A549 (cell line): ENCODE results near the gene ICE2. TPM values are rescaled to one million over a fixed set of nuclear protein-coding genes. Genes with fewer than 3 reads are reported as not detected.
A peak's percentile ranks its signal among the peaks of the same experiment; 100 is the strongest.

ENCODE experiments used
- ATAC-seq, 2 experiments: fragments of 200-7000 bp in 1 of 2; fragments of >200 bp in 1 of 2; cut with Nextera tagmentation in 1 of 2; cut with Tn5 transposase in 1 of 2; 3 replicates each; pipeline versions ENCODE4 v1.8.0 to v1.9.1; 2018 to 2020; ENCODE audit warnings: mild to moderate bottlenecking in 1 of 2, moderate library complexity in 1 of 2
- CTCF ChIA-PET: fragments of 300-600 bp; sonication (Branson Sonifier 250); formaldehyde crosslinking; extraction: SDS; loops from one replicate; lab custom pipeline; 2021; ENCODE audit warnings: antibody characterized with exemption, inconsistent platforms; lab: Yijun Ruan, JAX
- POLR2A ChIA-PET: fragments of 350-600 bp; formaldehyde crosslinking; extraction: SDS; loops from one replicate; lab custom pipeline; 2021; ENCODE audit warnings: antibody characterized with exemption, inconsistent platforms; lab: Yijun Ruan, JAX
- DNase-seq, 2 experiments: peaks; one replicate each; pipeline versions ENCODE4 v3.0.0 to v3.0.0-alpha.2; 2011 to 2016; ENCODE audit warnings: low read depth in 1 of 2, low spot score in 1 of 2
- FAIRE-seq: peaks from 2 replicates; lab custom pipeline; 2011; peaks lifted over from hg19 to GRCh38; lab: Jason Lieb, UNC
- H3K27ac ChIP-seq, 2 experiments: fragments of >200 bp; sonication (Bioruptor Twin); formaldehyde crosslinking; 3 replicates each; pipeline ENCODE4 v1.5.1; 2016 to 2017
- H3K4me1 ChIP-seq: fragments of >200 bp; sonication (Bioruptor Twin); formaldehyde crosslinking; 3 replicates; pipeline ENCODE4 v1.6.1; 2016
- H3K4me2 ChIP-seq: fragments of >200 bp; sonication (Bioruptor Twin); formaldehyde crosslinking; 3 replicates; pipeline ENCODE4 v1.6.1; 2016
- H3K4me3 ChIP-seq: fragments of >200 bp; sonication (Bioruptor Twin); formaldehyde crosslinking; 3 replicates; pipeline ENCODE4 v1.5.1; 2016
- H3K9me3 ChIP-seq: fragments of >200 bp; sonication (Bioruptor Twin); formaldehyde crosslinking; 3 replicates; pipeline ENCODE4 v1.6.1; 2016
- BHLHE40 ChIP-seq: IDR thresholded peaks from 2 replicates; pipeline ENCODE4 v1.6.1; 2012; ENCODE audit warnings: low read depth, low read length, inconsistent platforms
- CBX2 ChIP-seq: fragments of 200-600 bp; sonication (generic); IDR thresholded peaks from 2 replicates; pipeline ENCODE4 v1.6.1; 2016; ENCODE audit warnings: low read depth, mild to moderate bottlenecking, borderline replicate concordance
- CEBPB ChIP-seq, 2 experiments: fragments of >200 bp in 1 of 2; sonication (Bioruptor Twin) in 1 of 2; formaldehyde crosslinking in 1 of 2; IDR thresholded peaks; 2 replicates each; pipeline ENCODE4 v1.6.1; 2012 to 2016
- CHD2 ChIP-seq: fragments of 150-350 bp; IDR thresholded peaks from 2 replicates; pipeline ENCODE4 v1.6.1; 2014; ENCODE audit warnings: low read length; ENCODE audit not compliant: partially characterized antibody
- CHD4 ChIP-seq: fragments of 200-600 bp; sonication (generic); IDR thresholded peaks from 2 replicates; pipeline ENCODE4 v1.6.1; 2016; ENCODE audit warnings: antibody characterized with exemption, mild to moderate bottlenecking, borderline replicate concordance
- EHF ChIP-seq: fragments of 250-450 bp; sonication (Bioruptor Pico); IDR thresholded peaks from 2 replicates; pipeline ENCODE4 v1.5.0; 2020; ENCODE audit warnings: mild to moderate bottlenecking
- EP300 ChIP-seq, 2 experiments: fragments of >200 bp; sonication (Bioruptor Twin); formaldehyde crosslinking; IDR thresholded peaks; 2 replicates in 1 of 2; 3 replicates in 1 of 2; pipeline ENCODE4 v1.6.1; 2016 to 2017
- FOSB ChIP-seq: fragments of 250-450 bp; sonication (Bioruptor Pico); IDR thresholded peaks from 2 replicates; pipeline ENCODE4 v1.5.0; 2020; ENCODE audit warnings: mild to moderate bottlenecking, moderate library complexity
- FOSL2 ChIP-seq, 2 experiments: fragments of 450-650 bp in 1 of 2; fragments of >200 bp in 1 of 2; sonication (Bioruptor Twin) in 1 of 2; formaldehyde crosslinking; IDR thresholded peaks; 2 replicates each; pipeline versions ENCODE4 v1.5.0 to v1.6.1; 2016 to 2020; ENCODE audit warnings: mild to moderate bottlenecking in 1 of 2, moderate library complexity in 1 of 2
- FOXS1 ChIP-seq: fragments of 250-450 bp; sonication (Bioruptor Pico); IDR thresholded peaks from 2 replicates; pipeline ENCODE4 v1.5.0; 2020; ENCODE audit warnings: mild to moderate bottlenecking, moderate library complexity
- HDAC2 ChIP-seq: fragments of 200-600 bp; sonication (generic); IDR thresholded peaks from 2 replicates; pipeline ENCODE4 v1.6.1; 2016
- JUN ChIP-seq, 2 experiments: fragments of >200 bp; sonication (Bioruptor Twin); formaldehyde crosslinking; IDR thresholded peaks; 2 replicates in 1 of 2; 3 replicates in 1 of 2; pipeline ENCODE4 v1.6.1; 2016 to 2017
- KDM1A ChIP-seq: fragments of 200-600 bp; sonication (generic); IDR thresholded peaks from 2 replicates; pipeline ENCODE4 v1.6.1; 2016; ENCODE audit warnings: low read depth, mild to moderate bottlenecking
- RAD21 ChIP-seq, 2 experiments: fragments of >200 bp in 1 of 2; sonication (Bioruptor Twin) in 1 of 2; formaldehyde crosslinking in 1 of 2; IDR thresholded peaks in 1 of 2; conservative IDR thresholded peaks in 1 of 2; 2 replicates in 1 of 2; 3 replicates in 1 of 2; pipeline ENCODE4 v1.6.1; 2012 to 2018; ENCODE audit warnings: inconsistent platforms in 1 of 2
- TFCP2L1 ChIP-seq: fragments of 250-450 bp; sonication (Bioruptor Pico); IDR thresholded peaks from 2 replicates; pipeline ENCODE4 v1.5.0; 2021; ENCODE audit warnings: mild to moderate bottlenecking
- ZC3H11A ChIP-seq: fragments of 450-650 bp; IDR thresholded peaks from 2 replicates; pipeline ENCODE4 v1.6.1; 2014; ENCODE audit warnings: antibody characterized with exemption, mild to moderate bottlenecking
- WGBS: methylation state at CpG from one replicate; pipeline ENCODE4 v1.1.6; 2017; ENCODE audit errors: missing lambda C conversion rate; 5-methylcytosine and 5-hydroxymethylcytosine counted together
- polyA plus RNA-seq, 4 experiments: library from polyadenylated mRNA; depleted of rRNA in 3 of 4; stranded (reverse); fragments of >200 nt; fragmentation: RNase III in 1 of 4; extraction: RNeasy Plus Mini Kit Qiagen cat#74134 plus additional on column Dnase treatment in 1 of 4; gene quantifications; 2 replicates in 3 of 4; 3 replicates in 1 of 4; pipeline ENCODE4 v1.2.3, GENCODE V29; 2011 to 2017
- TF ChIP-seq, protein P1 (sequence below): fragments of 450-650 bp; IDR thresholded peaks from 2 replicates; pipeline ENCODE4 v1.6.1; 2014; ENCODE audit warnings: antibody characterized with exemption
- TF ChIP-seq, protein P2 (sequence below): IDR thresholded peaks from 2 replicates; pipeline ENCODE4 v1.6.1; 2012; ENCODE audit warnings: low read depth, borderline replicate concordance
- TF ChIP-seq, protein P3 (sequence below): fragments of 250-450 bp; sonication (Bioruptor Pico); IDR thresholded peaks from 2 replicates; pipeline ENCODE4 v1.5.0; 2021; ENCODE audit warnings: mild to moderate bottlenecking, moderate library complexity, borderline replicate concordance
- TF ChIP-seq, protein P4 (sequence below): IDR thresholded peaks from 2 replicates; pipeline ENCODE4 v1.6.1; 2012
- TF ChIP-seq, protein P5 (sequence below): fragments of >200 bp; sonication (Bioruptor Twin); formaldehyde crosslinking; IDR thresholded peaks from 3 replicates; pipeline ENCODE4 v1.5.1; 2016
- TF ChIP-seq, protein P6 (sequence below): fragments of 150-350 bp; IDR thresholded peaks from 2 replicates; pipeline ENCODE4 v1.6.1; 2014; ENCODE audit warnings: low read depth, mild to moderate bottlenecking, low read length

The ICE2 gene
- polyA plus RNA-seq, 2 of the 4 experiments (the other 2 are of a cell fraction) = 43.1 to 87.6 TPM

DNA sequence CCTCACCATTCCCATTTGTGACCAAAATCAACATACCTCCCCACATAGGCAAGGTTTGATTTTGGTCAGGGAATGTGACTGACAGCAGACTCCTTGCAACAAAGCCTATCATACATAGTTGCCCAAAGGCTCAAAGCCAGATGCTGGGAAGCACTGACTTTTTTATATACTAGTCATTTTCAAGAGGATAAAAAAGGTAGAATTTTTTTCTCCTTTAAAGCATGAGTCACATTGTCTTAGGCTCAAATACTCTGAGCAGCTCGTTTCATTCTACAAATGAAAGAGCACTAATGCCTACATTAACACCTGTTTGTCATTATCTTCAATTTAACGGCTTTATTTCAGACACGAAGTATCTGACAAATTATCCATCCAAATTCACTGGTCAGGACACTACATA, 36.2 kb downstream of the ICE2 start:
- no peak for DNase-seq

DNA sequence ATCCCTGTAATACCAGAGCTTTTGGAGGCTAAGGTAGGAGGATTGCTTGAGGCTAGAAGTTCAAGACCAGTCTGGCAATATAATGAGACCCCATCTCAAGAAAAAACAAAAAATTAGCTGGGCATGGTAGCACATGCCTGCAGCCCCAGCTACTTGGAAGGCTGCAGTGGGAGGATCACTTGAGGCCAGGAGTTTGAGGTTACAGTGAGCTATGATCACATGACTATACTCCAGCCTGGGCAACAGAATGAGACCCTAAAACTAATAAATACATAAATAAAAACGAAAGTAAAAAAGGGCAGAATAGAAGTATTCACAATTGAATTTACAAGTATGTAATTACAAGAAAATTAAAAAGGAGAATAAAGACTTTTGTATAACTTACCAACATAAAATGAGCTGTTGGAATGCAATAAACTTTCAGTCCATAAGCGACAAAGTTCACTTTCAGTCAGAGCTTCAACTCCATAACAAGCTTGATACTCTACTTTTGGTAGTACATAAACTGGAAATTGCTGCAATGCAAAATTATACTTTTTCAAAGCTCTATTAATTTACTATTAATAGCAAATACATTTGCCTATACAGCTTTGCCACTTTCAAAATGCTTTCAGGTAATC, 36.8 kb downstream of the ICE2 start:
- Histone ChIP-seq H3K9me3 (no peaks in the 10 kb centered on the region), H3K4me1 (peaks cover 53% of the 10 kb centered on the region), H3K4me3 (no peak overlapping the region), H3K4me2 (0 out of 3 replicates have a peak overlapping the region, but pooled peaks have one; percentile 2), H3K27ac (peak overlapping the region in 1 of 2 experiments; percentile 83; a peak in 3 of 6 replicates)
- DNase-seq (no peak), ATAC-seq (no peak), FAIRE-seq (peak; percentile 79)
- CTCF ChIA-PET = interaction anchor here (0.6 to 9.3 kb wide), 15 partner anchors 8 to 114 kb away, joined by 3 to 116 read pairs (median 4); partner anchors contain the start of gene ANXA2
- POLR2A ChIA-PET = interaction anchor here (0.9 to 2.3 kb wide), 7 partner anchors 35 to 63 kb away, joined by 3 to 12 read pairs (median 5); partner anchors contain the start of gene ANXA2
- TF ChIP-seq, protein P1, sequence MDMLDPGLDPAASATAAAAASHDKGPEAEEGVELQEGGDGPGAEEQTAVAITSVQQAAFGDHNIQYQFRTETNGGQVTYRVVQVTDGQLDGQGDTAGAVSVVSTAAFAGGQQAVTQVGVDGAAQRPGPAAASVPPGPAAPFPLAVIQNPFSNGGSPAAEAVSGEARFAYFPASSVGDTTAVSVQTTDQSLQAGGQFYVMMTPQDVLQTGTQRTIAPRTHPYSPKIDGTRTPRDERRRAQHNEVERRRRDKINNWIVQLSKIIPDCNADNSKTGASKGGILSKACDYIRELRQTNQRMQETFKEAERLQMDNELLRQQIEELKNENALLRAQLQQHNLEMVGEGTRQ = no peak
- TF ChIP-seq CEBPB (IDR thresholded peaks at IDR 0.05) (no peak), BHLHE40 (no peak), RAD21 (conservative IDR thresholded peaks at IDR 0.05 in 1 of 2, IDR thresholded peaks at IDR 0.05 in 1 of 2) (no peak), EHF (CRISPR knock-in tag) (no peak), KDM1A (no peak), FOSL2 (IDR thresholded peaks at IDR 0.05) (no peak), FOSL2 (CRISPR knock-in tag; IDR thresholded peaks at IDR 0.05) (no peak), CBX2 (no peak)
- TF ChIP-seq, protein P2, sequence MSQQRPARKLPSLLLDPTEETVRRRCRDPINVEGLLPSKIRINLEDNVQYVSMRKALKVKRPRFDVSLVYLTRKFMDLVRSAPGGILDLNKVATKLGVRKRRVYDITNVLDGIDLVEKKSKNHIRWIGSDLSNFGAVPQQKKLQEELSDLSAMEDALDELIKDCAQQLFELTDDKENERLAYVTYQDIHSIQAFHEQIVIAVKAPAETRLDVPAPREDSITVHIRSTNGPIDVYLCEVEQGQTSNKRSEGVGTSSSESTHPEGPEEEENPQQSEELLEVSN = no peak
- TF ChIP-seq, protein P3, sequence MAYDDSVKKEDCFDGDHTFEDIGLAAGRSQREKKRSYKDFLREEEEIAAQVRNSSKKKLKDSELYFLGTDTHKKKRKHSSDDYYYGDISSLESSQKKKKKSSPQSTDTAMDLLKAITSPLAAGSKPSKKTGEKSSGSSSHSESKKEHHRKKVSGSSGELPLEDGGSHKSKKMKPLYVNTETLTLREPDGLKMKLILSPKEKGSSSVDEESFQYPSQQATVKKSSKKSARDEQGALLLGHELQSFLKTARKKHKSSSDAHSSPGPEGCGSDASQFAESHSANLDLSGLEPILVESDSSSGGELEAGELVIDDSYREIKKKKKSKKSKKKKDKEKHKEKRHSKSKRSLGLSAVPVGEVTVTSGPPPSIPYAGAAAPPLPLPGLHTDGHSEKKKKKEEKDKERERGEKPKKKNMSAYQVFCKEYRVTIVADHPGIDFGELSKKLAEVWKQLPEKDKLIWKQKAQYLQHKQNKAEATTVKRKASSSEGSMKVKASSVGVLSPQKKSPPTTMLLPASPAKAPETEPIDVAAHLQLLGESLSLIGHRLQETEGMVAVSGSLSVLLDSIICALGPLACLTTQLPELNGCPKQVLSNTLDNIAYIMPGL = no peak
- TF ChIP-seq, protein P4, sequence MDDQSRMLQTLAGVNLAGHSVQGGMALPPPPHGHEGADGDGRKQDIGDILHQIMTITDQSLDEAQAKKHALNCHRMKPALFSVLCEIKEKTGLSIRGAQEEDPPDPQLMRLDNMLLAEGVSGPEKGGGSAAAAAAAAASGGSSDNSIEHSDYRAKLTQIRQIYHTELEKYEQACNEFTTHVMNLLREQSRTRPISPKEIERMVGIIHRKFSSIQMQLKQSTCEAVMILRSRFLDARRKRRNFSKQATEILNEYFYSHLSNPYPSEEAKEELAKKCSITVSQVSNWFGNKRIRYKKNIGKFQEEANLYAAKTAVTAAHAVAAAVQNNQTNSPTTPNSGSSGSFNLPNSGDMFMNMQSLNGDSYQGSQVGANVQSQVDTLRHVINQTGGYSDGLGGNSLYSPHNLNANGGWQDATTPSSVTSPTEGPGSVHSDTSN = no peak
- WGBS = 53% methylated on average over 2 of the region's 2 CpGs

More for the DNA sequence above, 36.2 kb downstream of the ICE2 start:
- H3K9me3 ChIP-seq = no peaks in the 10 kb centered on the region
- H3K4me1 ChIP-seq = peaks cover 53% of the 10 kb centered on the region
- peak overlapping the region; percentile 22; the same call in 2 of the 3 replicates for H3K4me2 ChIP-seq
- CTCF ChIA-PET = interaction anchor here (0.7 to 9.3 kb wide), 16 partner anchors 9 to 114 kb away, joined by 3 to 116 read pairs (median 6); partner anchors contain the start of gene ANXA2
- TF ChIP-seq FOSL2 (IDR thresholded peaks at IDR 0.05) (no peak), FOSL2 (CRISPR knock-in tag; IDR thresholded peaks at IDR 0.05) (peak; percentile 18; the same call in 1 of the 2 replicates), CHD2 (no peak), JUN (IDR thresholded peaks at IDR 0.05) (no peak), TFCP2L1 (no peak)
- WGBS = 78% methylated on average over 3 of the region's 3 CpGs
- FAIRE-seq (peak; percentile 95), ATAC-seq (peak in 1 of 2 experiments; percentile 21; a peak in 1 of 6 replicates)
- no peak overlapping the region for H3K4me3 ChIP-seq
- POLR2A ChIA-PET = interaction anchor here (1.2 to 2.3 kb wide), 7 partner anchors 43 to 68 kb away, joined by 3 to 12 read pairs (median 5); partner anchors contain the start of gene ANXA2
- H3K27ac ChIP-seq = peak overlapping the region; percentile 59 to 83; a peak in 5 of 6 replicates

DNA sequence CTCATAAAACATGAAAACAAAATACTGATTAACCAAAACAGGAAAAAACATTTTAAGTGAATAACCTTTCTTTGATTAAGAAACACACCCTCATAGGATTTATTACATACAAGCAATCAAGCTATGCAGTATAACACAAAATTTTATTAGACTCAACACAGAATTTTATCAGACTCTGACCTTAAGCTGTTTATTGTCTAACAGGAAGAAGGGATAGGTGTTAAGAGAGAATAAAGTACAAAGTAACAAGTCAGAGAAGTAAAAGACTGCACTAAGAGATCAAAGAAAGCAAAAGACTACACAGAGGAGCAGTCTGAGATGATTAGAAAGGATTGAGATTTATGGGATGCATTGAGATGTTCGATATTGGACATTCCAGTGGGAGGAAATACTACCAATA, 37.6 kb downstream of the ICE2 start:
- ChIA-PET POLR2A (interaction anchor here (0.6 to 1.7 kb wide), 4 partner anchors 43 to 50 kb away, joined by 5 to 7 read pairs (median 6); no protein-coding TSS in a partner anchor), CTCF (interaction anchor here (1.3 to 9.3 kb wide), 6 partner anchors 12 to 113 kb away, joined by 3 to 116 read pairs (median 24); partner anchors contain the start of gene ANXA2)
- FAIRE-seq = no peak
- H3K9me3 ChIP-seq = no peaks in the 10 kb centered on the region
- H3K4me2 ChIP-seq = no peak overlapping the region; the same call in 2 of the 3 replicates
- peak overlapping the region in 1 of 2 experiments; percentile 1; a peak in 1 of 6 replicates for H3K27ac ChIP-seq
- no peak for ATAC-seq
- no peak for DNase-seq
- WGBS = 62% methylated on average over 1 of the region's 1 CpG
- peaks cover 53% of the 10 kb centered on the region for H3K4me1 ChIP-seq
- no peak overlapping the region for H3K4me3 ChIP-seq
- TF ChIP-seq FOXS1 (CRISPR knock-in tag) (no peak), HDAC2 (no peak), EP300 (IDR thresholded peaks at IDR 0.05) (no peak), ZC3H11A (no peak), KDM1A (no peak), CHD4 (no peak), FOSB (no peak)
- TF ChIP-seq, protein P5, sequence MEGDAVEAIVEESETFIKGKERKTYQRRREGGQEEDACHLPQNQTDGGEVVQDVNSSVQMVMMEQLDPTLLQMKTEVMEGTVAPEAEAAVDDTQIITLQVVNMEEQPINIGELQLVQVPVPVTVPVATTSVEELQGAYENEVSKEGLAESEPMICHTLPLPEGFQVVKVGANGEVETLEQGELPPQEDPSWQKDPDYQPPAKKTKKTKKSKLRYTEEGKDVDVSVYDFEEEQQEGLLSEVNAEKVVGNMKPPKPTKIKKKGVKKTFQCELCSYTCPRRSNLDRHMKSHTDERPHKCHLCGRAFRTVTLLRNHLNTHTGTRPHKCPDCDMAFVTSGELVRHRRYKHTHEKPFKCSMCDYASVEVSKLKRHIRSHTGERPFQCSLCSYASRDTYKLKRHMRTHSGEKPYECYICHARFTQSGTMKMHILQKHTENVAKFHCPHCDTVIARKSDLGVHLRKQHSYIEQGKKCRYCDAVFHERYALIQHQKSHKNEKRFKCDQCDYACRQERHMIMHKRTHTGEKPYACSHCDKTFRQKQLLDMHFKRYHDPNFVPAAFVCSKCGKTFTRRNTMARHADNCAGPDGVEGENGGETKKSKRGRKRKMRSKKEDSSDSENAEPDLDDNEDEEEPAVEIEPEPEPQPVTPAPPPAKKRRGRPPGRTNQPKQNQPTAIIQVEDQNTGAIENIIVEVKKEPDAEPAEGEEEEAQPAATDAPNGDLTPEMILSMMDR = no peak
- TF ChIP-seq, protein P4 = no peak
- TF ChIP-seq, protein P6, sequence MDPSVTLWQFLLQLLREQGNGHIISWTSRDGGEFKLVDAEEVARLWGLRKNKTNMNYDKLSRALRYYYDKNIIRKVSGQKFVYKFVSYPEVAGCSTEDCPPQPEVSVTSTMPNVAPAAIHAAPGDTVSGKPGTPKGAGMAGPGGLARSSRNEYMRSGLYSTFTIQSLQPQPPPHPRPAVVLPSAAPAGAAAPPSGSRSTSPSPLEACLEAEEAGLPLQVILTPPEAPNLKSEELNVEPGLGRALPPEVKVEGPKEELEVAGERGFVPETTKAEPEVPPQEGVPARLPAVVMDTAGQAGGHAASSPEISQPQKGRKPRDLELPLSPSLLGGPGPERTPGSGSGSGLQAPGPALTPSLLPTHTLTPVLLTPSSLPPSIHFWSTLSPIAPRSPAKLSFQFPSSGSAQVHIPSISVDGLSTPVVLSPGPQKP = no peak
